Measurements from ENCODE around the gene STRN3.

DNA sequence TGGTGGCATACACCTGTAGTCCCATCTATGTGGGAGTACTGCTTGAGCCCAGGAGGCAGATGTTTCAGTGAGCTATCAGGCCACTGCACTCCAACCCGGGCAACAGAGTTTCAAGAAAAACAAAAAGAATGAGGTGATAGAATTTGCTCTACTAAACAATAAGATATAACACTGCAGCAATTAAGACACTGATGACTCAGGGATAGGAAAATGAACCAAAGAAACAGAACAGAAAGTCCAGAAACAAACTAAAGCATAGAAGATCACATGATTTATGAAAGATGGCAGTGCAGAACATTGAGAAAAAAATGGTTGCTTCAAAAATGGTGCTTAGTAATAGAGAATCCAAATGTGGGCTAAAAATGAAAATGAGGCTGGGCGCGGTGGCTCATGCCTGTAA lies 66.0 kb downstream of the STRN3 start:
- no peak for TF ChIP-seq POLR2AphosphoS5 (IDR thresholded peaks at IDR 0.05; ENCODE audit: low read length)
- no peak for TF ChIP-seq RCOR1 (conservative IDR thresholded peaks at IDR 0.05; ENCODE audit: low read depth, low read length)
- TF ChIP-seq ATF7 (IDR thresholded peaks at IDR 0.05; ENCODE audit: low read depth): no peak
- no peak for TF ChIP-seq CTCF (IDR thresholded peaks at IDR 0.05 in 2 of 3, conservative IDR thresholded peaks at IDR 0.05 in 1 of 3; ENCODE audit: control insufficient read depth in 2 of 3, extremely low read depth in 1 of 3, insufficient read depth in 1 of 3, low read depth in 3 of 3, low read length in 3 of 3)
- no peak for TF ChIP-seq NR2F1 (conservative IDR thresholded peaks at IDR 0.05)
- no peak for TF ChIP-seq REST (IDR thresholded peaks at IDR 0.05; ENCODE audit: low read depth, low read length)
- TF ChIP-seq POLR2A (IDR thresholded peaks at IDR 0.05; ENCODE audit: low read depth, low read length): no peak
- TF ChIP-seq HDAC2 (IDR thresholded peaks at IDR 0.05): no peak
- TF ChIP-seq ZZZ3 (IDR thresholded peaks at IDR 0.05; ENCODE audit: control insufficient read depth, insufficient read length, low read depth): no peak
- TF ChIP-seq RAD21 (IDR thresholded peaks at IDR 0.05; ENCODE audit: insufficient read depth, low read depth, low read length): no peak
- TF ChIP-seq PBX3 (IDR thresholded peaks at IDR 0.05; ENCODE audit: insufficient replicate concordance, low read depth, low read length): no peak
- TF ChIP-seq, protein P1, sequence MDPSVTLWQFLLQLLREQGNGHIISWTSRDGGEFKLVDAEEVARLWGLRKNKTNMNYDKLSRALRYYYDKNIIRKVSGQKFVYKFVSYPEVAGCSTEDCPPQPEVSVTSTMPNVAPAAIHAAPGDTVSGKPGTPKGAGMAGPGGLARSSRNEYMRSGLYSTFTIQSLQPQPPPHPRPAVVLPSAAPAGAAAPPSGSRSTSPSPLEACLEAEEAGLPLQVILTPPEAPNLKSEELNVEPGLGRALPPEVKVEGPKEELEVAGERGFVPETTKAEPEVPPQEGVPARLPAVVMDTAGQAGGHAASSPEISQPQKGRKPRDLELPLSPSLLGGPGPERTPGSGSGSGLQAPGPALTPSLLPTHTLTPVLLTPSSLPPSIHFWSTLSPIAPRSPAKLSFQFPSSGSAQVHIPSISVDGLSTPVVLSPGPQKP (IDR thresholded peaks at IDR 0.05; ENCODE audit: low read depth, low read length): no peak
- TF ChIP-seq, protein P2, sequence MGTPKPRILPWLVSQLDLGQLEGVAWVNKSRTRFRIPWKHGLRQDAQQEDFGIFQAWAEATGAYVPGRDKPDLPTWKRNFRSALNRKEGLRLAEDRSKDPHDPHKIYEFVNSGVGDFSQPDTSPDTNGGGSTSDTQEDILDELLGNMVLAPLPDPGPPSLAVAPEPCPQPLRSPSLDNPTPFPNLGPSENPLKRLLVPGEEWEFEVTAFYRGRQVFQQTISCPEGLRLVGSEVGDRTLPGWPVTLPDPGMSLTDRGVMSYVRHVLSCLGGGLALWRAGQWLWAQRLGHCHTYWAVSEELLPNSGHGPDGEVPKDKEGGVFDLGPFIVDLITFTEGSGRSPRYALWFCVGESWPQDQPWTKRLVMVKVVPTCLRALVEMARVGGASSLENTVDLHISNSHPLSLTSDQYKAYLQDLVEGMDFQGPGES (IDR thresholded peaks at IDR 0.05): no peak
